Suprapubic skin (tissue), 4 donors: ENCODE results near the gene CRY1.

Source experiments
- CTCF ChIP-seq, 2 donors: fragments of 200-600 bp in 1 of 2; fragments of 450-650 bp in 1 of 2; sonication (generic) in 1 of 2; IDR thresholded peaks; one replicate each; pipeline ENCODE4 v1.5.1; 2016 to 2019; ENCODE audit warnings: antibody characterized with exemption in 2 of 2, mild to moderate bottlenecking in 1 of 2, moderate library complexity in 1 of 2
- POLR2A ChIP-seq, 2 donors: fragments of 450-650 bp; IDR thresholded peaks; one replicate each; pipeline ENCODE4 v1.6.1; 2017; ENCODE audit warnings: antibody characterized with exemption in 2 of 2, mild to moderate bottlenecking in 2 of 2, moderate library complexity in 2 of 2
- POLR2AphosphoS5 ChIP-seq, 3 donors: sonication (generic); formaldehyde crosslinking; IDR thresholded peaks; one replicate each; pipeline ENCODE4 v1.6.1; 2017; ENCODE audit warnings: antibody characterized with exemption in 3 of 3

GRCh38 chr12:107119091-107119490 lies 25.7 kb upstream of the CRY1 start:
- no peak for TF ChIP-seq CTCF (IDR thresholded peaks at IDR 0.05)
- no peak for TF ChIP-seq POLR2AphosphoS5 (IDR thresholded peaks at IDR 0.05)
- TF ChIP-seq POLR2A (IDR thresholded peaks at IDR 0.05) = no peak
